Subcutaneous abdominal adipose tissue (tissue), 5 donors: ENCODE measurements around the gene ANTXR1.

Experiments used
- H3K27ac ChIP-seq: one replicate; pipeline ENCODE4 v1.7.0; 2013; ENCODE audit warnings: low read depth, mild to moderate bottlenecking, inconsistent platforms, low read length, moderate library complexity
- H3K27me3 ChIP-seq, 5 donors: one replicate each; pipeline ENCODE4 v1.7.0; 2013; ENCODE audit warnings: low read length in 5 of 5, inconsistent platforms in 1 of 5; ENCODE audit not compliant: control insufficient read depth in 5 of 5, insufficient read depth in 4 of 5
- H3K36me3 ChIP-seq, 5 donors: one replicate each; pipeline ENCODE4 v1.7.0; 2013; ENCODE audit warnings: low read length in 5 of 5; ENCODE audit not compliant: control insufficient read depth in 5 of 5, insufficient read depth in 5 of 5
- H3K4me1 ChIP-seq, 5 donors: one replicate each; pipeline ENCODE4 v1.7.0; 2013; ENCODE audit warnings: low read length in 5 of 5, mild to moderate bottlenecking in 3 of 5, moderate library complexity in 1 of 5; ENCODE audit not compliant: control insufficient read depth in 5 of 5, insufficient read depth in 5 of 5
- H3K4me3 ChIP-seq, 5 donors: one replicate each; pipeline ENCODE4 v1.7.0; 2013; ENCODE audit warnings: low read length in 5 of 5, low read depth in 1 of 5
- H3K9ac ChIP-seq, 5 donors: one replicate each; pipeline ENCODE4 v1.7.0; 2013; ENCODE audit warnings: low read length in 5 of 5, mild to moderate bottlenecking in 4 of 5, moderate library complexity in 3 of 5
- H3K9me3 ChIP-seq, 5 donors: one replicate each; pipeline ENCODE4 v1.7.0; 2013; ENCODE audit warnings: low read length in 5 of 5; ENCODE audit not compliant: control insufficient read depth in 5 of 5
- donor health status: healthy.
- donor health status: healthy.
- donor health status: healthy.
- donor health status: healthy.
- donor health status: healthy.

Gene ANTXR1

GRCh38 chr2:69269330-69269729, 256.4 kb downstream of the ANTXR1 start:
- peaks cover 0 to 4% (median 0%) of the 10 kb centered on the region in 5 donors for H3K27me3 ChIP-seq
- no peaks in the 10 kb centered on the region for H3K36me3 ChIP-seq
- H3K4me1 ChIP-seq, result peaks cover 0 to 4% (median 3%) of the 10 kb centered on the region in 5 donors
- no peak overlapping the region for H3K4me3 ChIP-seq
- no peaks in the 10 kb centered on the region for H3K9me3 ChIP-seq
- H3K27ac ChIP-seq, result no peak overlapping the region
- H3K9ac ChIP-seq, result no peak overlapping the region

DNA sequence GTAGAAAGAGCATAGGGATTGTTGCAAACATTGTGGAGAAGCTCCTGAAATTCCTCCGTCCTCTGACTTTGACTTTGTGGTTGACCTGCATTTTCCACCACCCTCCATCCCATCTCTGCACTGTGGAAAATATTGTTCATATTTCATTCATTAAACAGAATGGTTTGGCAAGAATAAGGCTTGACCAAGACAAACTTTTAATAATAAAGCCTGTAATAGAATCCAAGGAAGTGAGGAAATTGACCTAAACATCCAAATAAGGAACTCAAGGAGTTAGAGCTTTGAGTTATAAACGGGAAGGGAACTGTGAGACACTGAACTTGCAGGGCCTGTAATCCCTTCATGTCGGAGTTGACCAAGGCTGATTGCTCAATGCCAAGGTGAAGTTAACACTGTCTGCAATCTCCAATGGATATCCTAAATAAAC, 258.9 kb downstream of the ANTXR1 start:
- peaks cover 0 to 4% (median 3%) of the 10 kb centered on the region in 5 donors for H3K4me1 ChIP-seq
- H3K9me3 ChIP-seq, result no peaks in the 10 kb centered on the region
- H3K27me3 ChIP-seq, result peaks cover 0 to 4% (median 0%) of the 10 kb centered on the region in 5 donors
- no peak overlapping the region for H3K4me3 ChIP-seq
- no peak overlapping the region for H3K27ac ChIP-seq
- no peaks in the 10 kb centered on the region for H3K36me3 ChIP-seq
- H3K9ac ChIP-seq, result no peak overlapping the region

- Histone ChIP-seq H3K9me3 (no peaks in the 10 kb centered on the region), H3K4me3 (no peak overlapping the region), H3K27ac (no peak overlapping the region), H3K36me3 (no peaks in the 10 kb centered on the region), H3K27me3 (peaks cover 0 to 4% (median 0%) of the 10 kb centered on the region in 5 donors), H3K4me1 (peaks cover 0 to 4% (median 3%) of the 10 kb centered on the region in 5 donors), H3K9ac (no peak overlapping the region)
Observed at GRCh38 chr2:69272803-69273471, 260.0 kb downstream of the ANTXR1 start.

- H3K4me1 ChIP-seq, result peaks cover 0 to 4% (median 3%) of the 10 kb centered on the region in 5 donors
- no peaks in the 10 kb centered on the region for H3K9me3 ChIP-seq
- no peak overlapping the region for H3K27ac ChIP-seq
- no peak overlapping the region for H3K4me3 ChIP-seq
- H3K27me3 ChIP-seq, result peaks cover 0 to 4% (median 0%) of the 10 kb centered on the region in 5 donors
- no peak overlapping the region for H3K9ac ChIP-seq
- H3K36me3 ChIP-seq, result no peaks in the 10 kb centered on the region
Observed at GRCh38 chr2:69275490-69275889, 262.5 kb downstream of the ANTXR1 start.

GRCh38 chr2:69278366-69278765, 265.4 kb downstream of the ANTXR1 start:
- Histone ChIP-seq H3K27me3 (no peaks in the 10 kb centered on the region), H3K27ac (no peak overlapping the region), H3K36me3 (no peaks in the 10 kb centered on the region), H3K4me3 (no peak overlapping the region), H3K9ac (no peak overlapping the region), H3K4me1 (no peaks in the 10 kb centered on the region), H3K9me3 (no peaks in the 10 kb centered on the region)

- Histone ChIP-seq H3K4me3 (no peak overlapping the region), H3K9ac (no peak overlapping the region), H3K27ac (no peak overlapping the region), H3K36me3 (no peaks in the 10 kb centered on the region), H3K9me3 (no peaks in the 10 kb centered on the region), H3K27me3 (no peaks in the 10 kb centered on the region), H3K4me1 (no peaks in the 10 kb centered on the region)
Observed at GRCh38 chr2:69279211-69279610, 266.2 kb downstream of the ANTXR1 start.

DNA sequence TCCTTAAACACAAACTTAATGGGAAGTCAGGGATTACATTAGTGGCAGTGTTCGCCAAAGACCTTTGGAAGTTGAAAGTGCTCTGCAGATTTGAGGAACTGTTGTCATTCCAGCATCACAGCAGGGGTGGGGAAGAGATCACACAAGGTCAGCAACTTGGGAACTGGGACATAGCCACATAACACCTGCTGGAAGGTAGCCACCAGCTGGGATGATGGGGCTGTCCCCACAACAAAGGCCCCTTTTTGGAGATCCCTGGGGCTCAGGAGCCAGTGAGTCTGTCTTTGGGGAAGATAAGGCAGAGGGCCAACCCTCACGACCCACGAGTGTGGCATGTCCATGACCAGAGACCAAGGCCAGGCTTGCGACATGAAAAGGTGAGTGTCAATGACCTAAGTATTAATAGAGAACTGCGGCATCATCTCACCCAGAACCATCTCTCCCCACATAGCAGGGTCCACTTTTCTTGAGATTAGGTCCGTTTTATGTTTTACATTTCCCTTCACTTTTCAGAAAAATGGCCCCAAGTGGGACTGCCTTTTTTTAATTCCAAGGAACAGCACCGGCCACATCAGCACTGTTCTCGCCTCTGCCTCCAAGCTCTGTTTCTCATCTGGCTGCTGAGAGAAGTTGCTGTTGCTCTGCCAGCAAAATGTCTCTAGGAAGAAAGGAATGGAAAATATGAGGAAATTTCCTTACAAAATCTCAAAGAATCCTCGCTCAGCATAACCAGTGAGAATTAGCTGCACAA, 267.1 kb downstream of the ANTXR1 start:
- no peaks in the 10 kb centered on the region for H3K4me1 ChIP-seq
- H3K36me3 ChIP-seq, result no peaks in the 10 kb centered on the region
- no peak overlapping the region for H3K9ac ChIP-seq
- H3K27ac ChIP-seq, result no peak overlapping the region
- no peaks in the 10 kb centered on the region for H3K27me3 ChIP-seq
- no peaks in the 10 kb centered on the region for H3K9me3 ChIP-seq
- H3K4me3 ChIP-seq, result no peak overlapping the region

DNA sequence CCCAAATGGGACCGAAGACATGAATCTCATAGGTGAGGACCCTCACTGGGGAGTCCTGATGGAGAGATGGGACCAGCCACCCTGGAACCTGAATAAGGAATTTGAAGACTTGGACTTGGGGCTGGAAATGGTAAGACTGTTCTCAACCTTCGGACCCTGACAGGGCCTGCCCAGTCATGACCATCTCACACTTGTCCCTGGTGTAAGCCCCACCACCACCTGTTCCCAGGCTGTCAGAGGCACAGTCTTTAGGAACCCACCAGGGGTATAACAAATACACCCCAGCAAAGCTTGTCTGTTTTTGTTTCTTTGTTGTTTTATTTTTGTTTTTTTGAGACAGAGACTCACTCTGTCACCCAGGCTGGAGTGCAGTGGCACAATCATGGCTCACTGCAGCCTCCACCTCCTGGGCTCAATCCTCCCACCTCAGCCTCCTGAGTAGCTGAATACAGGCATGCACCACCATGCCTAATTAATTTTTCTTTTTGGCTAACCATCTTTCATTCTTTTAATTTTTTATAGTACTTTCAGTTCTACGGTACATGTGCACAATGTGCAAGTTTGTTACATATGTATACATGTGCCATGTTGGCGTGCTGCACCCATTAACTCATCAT, 267.9 kb downstream of the ANTXR1 start:
- no peaks in the 10 kb centered on the region for H3K9me3 ChIP-seq

GRCh38 chr2:69285379-69285894, 272.5 kb downstream of the ANTXR1 start:
- Histone ChIP-seq H3K4me1 (no peaks in the 10 kb centered on the region), H3K27ac (no peak overlapping the region), H3K9me3 (no peaks in the 10 kb centered on the region), H3K9ac (no peak overlapping the region), H3K4me3 (no peak overlapping the region), H3K36me3 (no peaks in the 10 kb centered on the region), H3K27me3 (no peaks in the 10 kb centered on the region)

More for the DNA sequence above, 267.9 kb downstream of the ANTXR1 start:
- Histone ChIP-seq H3K36me3 (no peaks in the 10 kb centered on the region), H3K27ac (no peak overlapping the region), H3K27me3 (no peaks in the 10 kb centered on the region), H3K4me1 (no peaks in the 10 kb centered on the region), H3K9ac (no peak overlapping the region), H3K4me3 (no peak overlapping the region)

- H3K4me3 ChIP-seq, result no peak overlapping the region
- H3K9ac ChIP-seq, result no peak overlapping the region
- H3K27ac ChIP-seq, result no peak overlapping the region
- no peaks in the 10 kb centered on the region for H3K27me3 ChIP-seq
- H3K36me3 ChIP-seq, result no peaks in the 10 kb centered on the region
- H3K9me3 ChIP-seq, result no peaks in the 10 kb centered on the region
- H3K4me1 ChIP-seq, result peaks cover 5 to 17% (median 12%) of the 10 kb centered on the region in 5 donors
Observed at GRCh38 chr2:69287544-69287943, 274.6 kb downstream of the ANTXR1 start.
